ENCODE results near the gene IGFBP2.

Gene IGFBP2

DNA sequence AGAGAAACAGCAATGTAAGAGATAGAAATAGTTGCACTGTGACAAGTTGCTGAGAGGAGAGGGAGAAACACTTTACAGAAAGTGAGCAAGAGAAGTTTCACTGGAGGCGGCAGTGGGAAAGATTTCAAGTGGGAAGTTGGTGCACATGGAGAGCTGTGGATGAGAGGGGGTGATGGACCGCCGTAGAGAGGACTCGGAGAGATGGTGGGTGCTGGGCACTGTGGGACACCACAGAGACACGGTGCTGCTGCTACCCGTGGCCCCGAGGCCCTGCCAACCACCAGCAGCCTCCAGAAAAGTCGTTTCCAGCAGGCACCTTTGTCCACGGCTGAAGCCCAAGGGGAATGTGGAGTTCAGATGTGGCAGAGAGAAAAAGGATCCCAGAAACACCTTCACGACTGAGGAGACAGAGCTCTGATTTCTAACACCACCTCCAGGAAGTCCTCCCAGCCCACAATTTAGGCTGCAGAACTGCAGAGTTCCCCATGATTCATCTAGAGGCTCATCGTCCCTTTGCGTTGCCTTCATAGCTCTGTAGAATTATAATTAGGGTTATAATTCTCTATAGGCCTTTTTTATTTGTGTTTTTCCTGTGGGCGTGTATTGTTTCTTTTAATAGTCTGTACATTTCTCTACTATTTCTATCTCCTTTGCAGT is 15.9 kb upstream of the IGFBP2 start:
- H3K27ac ChIP-seq, result peak overlapping the region; percentile 56
- no peak for TF ChIP-seq ZFX (IDR thresholded peaks at IDR 0.05; ENCODE audit: borderline replicate concordance)
- TF ChIP-seq, protein P1, sequence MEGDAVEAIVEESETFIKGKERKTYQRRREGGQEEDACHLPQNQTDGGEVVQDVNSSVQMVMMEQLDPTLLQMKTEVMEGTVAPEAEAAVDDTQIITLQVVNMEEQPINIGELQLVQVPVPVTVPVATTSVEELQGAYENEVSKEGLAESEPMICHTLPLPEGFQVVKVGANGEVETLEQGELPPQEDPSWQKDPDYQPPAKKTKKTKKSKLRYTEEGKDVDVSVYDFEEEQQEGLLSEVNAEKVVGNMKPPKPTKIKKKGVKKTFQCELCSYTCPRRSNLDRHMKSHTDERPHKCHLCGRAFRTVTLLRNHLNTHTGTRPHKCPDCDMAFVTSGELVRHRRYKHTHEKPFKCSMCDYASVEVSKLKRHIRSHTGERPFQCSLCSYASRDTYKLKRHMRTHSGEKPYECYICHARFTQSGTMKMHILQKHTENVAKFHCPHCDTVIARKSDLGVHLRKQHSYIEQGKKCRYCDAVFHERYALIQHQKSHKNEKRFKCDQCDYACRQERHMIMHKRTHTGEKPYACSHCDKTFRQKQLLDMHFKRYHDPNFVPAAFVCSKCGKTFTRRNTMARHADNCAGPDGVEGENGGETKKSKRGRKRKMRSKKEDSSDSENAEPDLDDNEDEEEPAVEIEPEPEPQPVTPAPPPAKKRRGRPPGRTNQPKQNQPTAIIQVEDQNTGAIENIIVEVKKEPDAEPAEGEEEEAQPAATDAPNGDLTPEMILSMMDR (IDR thresholded peaks at IDR 0.05), result no peak

- TF ChIP-seq ZFX (IDR thresholded peaks at IDR 0.05; ENCODE audit: borderline replicate concordance), result no peak
- TF ChIP-seq, protein P1 (IDR thresholded peaks at IDR 0.05), result no peak
- H3K27ac ChIP-seq, result peak overlapping the region; percentile 84; the same call in 1 of the 2 replicates
Measured at GRCh38 chr2:216618785-216619184, 14.4 kb upstream of the IGFBP2 start.

- H3K27ac ChIP-seq, result peak overlapping the region; percentile 84
- TF ChIP-seq, protein P1 (IDR thresholded peaks at IDR 0.05), result no peak
- no peak for TF ChIP-seq ZFX (IDR thresholded peaks at IDR 0.05; ENCODE audit: borderline replicate concordance)
Measured at GRCh38 chr2:216619411-216620393, 13.5 kb upstream of the IGFBP2 start.

DNA sequence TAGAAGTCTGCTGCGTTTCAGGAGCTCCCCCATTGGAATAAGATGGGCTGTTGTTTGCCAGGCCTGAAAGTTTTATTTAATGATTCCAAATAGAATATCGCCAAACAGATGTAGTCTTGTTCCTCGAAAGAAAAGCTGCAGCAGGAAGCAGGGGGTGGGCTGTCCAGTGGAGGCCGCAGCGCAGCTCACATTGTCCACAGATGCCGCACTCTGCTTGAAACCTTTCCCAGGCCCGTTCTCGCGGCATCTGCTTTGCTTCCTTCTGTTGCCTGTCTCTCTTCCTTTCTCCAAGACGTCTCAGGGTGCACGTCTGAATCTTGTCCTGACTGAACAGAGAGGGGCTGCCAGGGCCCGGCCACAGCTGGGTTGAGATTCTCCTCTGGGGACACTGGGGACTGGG is 12.4 kb upstream of the IGFBP2 start:
- H3K27ac ChIP-seq, result peak overlapping the region; percentile 84
- TF ChIP-seq ZFX (IDR thresholded peaks at IDR 0.05; ENCODE audit: borderline replicate concordance), result no peak
- TF ChIP-seq, protein P1 (IDR thresholded peaks at IDR 0.05), result no peak

DNA sequence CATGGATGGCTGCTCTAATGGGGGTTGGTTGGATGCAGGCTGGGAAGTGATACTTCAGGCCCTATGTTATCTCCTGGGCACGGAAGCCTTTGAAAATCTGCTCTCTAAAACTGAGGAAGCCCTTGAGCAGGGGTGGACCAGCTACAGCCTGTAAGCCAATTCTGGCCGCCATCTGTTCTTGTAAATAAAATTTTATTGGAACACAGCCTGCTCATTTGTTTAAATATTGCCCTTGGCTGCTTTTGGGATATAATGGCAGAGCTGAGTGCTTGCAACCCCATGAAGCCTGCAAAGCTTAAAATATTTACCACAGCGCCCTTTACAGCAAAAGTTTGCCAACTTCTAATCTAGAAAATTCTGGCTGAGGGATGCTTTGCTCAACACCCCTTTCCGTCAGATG is 11.9 kb upstream of the IGFBP2 start:
- TF ChIP-seq ZFX (IDR thresholded peaks at IDR 0.05; ENCODE audit: borderline replicate concordance), result no peak
- TF ChIP-seq, protein P1 (IDR thresholded peaks at IDR 0.05), result no peak
- H3K27ac ChIP-seq, result peak overlapping the region; percentile 84

- TF ChIP-seq, protein P1 (IDR thresholded peaks at IDR 0.05), result no peak
- no peak for TF ChIP-seq ZFX (IDR thresholded peaks at IDR 0.05; ENCODE audit: borderline replicate concordance)
- H3K27ac ChIP-seq, result peak overlapping the region; percentile 84
Measured at GRCh38 chr2:216622526-216622925, 10.7 kb upstream of the IGFBP2 start.
